ENCODE data around the gene PPBP.
"Not testable (repeated sequence)": the region's sequence is repeated elsewhere in the genome, so short reads cannot be mapped to it uniquely, and the experiment has no call there.

The PPBP gene

GRCh38 chr4:73991742-73992000, 3.7 kb upstream of the PPBP start:
- DNase-seq = no peak

GRCh38 chr4:73990988-73991741, 3.2 kb upstream of the PPBP start:
- no peak for DNase-seq

GRCh38 chr4:73989928-73990327, 1.9 kb upstream of the PPBP start:
- no peak for DNase-seq

- DNase-seq = no peak
Observed at GRCh38 chr4:73989031-73989430, 1.0 kb upstream of the PPBP start.

GRCh38 chr4:73985528-73985852, 2.5 kb downstream of the PPBP start:
- no peak for DNase-seq

GRCh38 chr4:73984736-73985527, 3.1 kb downstream of the PPBP start:
- no peak for DNase-seq

GRCh38 chr4:73981175-73981574, 6.8 kb downstream of the PPBP start:
- DNase-seq = not testable (repeated sequence)

GRCh38 chr4:73979407-73979957, 8.5 kb downstream of the PPBP start:
- DNase-seq = no peak

- no peak for DNase-seq
Observed at GRCh38 chr4:73978886-73979285, 9.1 kb downstream of the PPBP start.

- no peak for DNase-seq
Observed at GRCh38 chr4:73976716-73977115, 11.3 kb downstream of the PPBP start.

GRCh38 chr4:73976217-73976616, 11.8 kb downstream of the PPBP start:
- no peak for DNase-seq

GRCh38 chr4:73974352-73974751, 13.6 kb downstream of the PPBP start:
- no peak for DNase-seq

GRCh38 chr4:73970945-73971344, 17.0 kb downstream of the PPBP start:
- no peak for DNase-seq

GRCh38 chr4:73970011-73970410, 18.0 kb downstream of the PPBP start:
- DNase-seq = no peak

- no peak for DNase-seq
Observed at GRCh38 chr4:73967866-73968265, 20.1 kb downstream of the PPBP start.

- no peak for DNase-seq
Observed at GRCh38 chr4:73964862-73965611, 23.0 kb downstream of the PPBP start.

GRCh38 chr4:73962724-73963123, 25.3 kb downstream of the PPBP start:
- DNase-seq = no peak

GRCh38 chr4:73959041-73959440, 28.9 kb downstream of the PPBP start:
- DNase-seq = not testable (repeated sequence)

GRCh38 chr4:73952352-73952751, 35.6 kb downstream of the PPBP start:
- no peak for DNase-seq

- DNase-seq = not testable (repeated sequence)
Observed at GRCh38 chr4:73950376-73950920, 37.5 kb downstream of the PPBP start.

- no peak for DNase-seq
Observed at GRCh38 chr4:73948990-73949706, 38.8 kb downstream of the PPBP start.

- DNase-seq = no peak
Observed at GRCh38 chr4:73948291-73948690, 39.7 kb downstream of the PPBP start.

Measured in CD4-positive, alpha-beta T cell treated with Interleukin-4 for 4 hours (primary cell).